GM21723 (cell line): Measurements from ENCODE around the gene NBAS.
"Not testable (repeated sequence)": the region's sequence is repeated elsewhere in the genome, so short reads cannot be mapped to it uniquely, and the experiment has no call there.

Experiments used
- ATAC-seq: cut with Tn5 transposase; IDR thresholded peaks from one replicate; pipeline ENCODE4 v1.9.1; 2021; ENCODE audit warnings: mild to moderate bottlenecking, moderate library complexity; ENCODE audit not compliant: unreplicated experiment

The NBAS gene

DNA sequence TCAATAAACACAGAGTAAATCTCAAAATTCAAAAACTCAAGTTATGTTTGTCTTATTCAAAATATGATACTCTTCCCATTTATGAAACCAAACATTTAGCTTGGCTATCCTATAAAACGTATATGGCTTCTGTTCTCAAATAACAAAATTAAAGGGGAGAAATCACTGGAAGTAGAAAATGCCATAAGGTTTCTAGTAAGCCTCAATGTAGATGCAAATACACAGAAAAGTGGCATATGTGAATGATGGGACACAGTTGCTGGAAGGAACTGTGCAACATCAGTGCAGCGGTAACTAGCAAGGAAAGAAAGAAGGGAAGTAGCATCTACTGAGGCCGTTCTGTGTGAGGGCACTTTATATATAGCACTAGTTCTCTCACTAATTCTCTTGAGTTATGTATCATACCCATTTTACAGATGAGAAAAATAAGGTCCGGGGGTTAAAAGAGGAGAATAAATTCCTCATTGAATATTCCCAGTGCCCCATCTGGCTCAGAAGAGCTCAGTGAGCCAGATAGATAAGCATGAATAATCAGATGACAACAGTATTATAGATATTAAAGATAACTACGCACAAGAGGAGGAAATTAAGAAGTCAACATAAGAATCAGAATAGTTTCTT, 27.2 kb downstream of the NBAS start:
- no peak for ATAC-seq

DNA sequence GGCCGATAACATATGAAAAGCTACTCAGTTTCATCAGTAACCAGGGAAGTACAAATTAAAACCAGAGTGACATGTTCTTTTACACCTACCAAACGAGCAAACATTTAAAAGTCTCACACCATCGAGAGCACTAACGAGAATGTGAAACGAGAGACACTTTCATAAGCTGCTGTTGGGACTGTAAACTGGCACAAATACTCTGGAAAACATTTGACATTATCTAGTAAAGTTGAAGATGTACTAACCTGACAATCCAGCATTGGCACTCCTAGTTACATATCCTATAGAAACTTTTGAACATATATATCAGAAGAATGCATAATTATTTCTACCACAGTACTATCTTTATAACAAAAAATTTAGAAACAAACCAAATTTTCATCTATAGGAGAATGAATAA, 28.1 kb downstream of the NBAS start:
- no peak for ATAC-seq

DNA sequence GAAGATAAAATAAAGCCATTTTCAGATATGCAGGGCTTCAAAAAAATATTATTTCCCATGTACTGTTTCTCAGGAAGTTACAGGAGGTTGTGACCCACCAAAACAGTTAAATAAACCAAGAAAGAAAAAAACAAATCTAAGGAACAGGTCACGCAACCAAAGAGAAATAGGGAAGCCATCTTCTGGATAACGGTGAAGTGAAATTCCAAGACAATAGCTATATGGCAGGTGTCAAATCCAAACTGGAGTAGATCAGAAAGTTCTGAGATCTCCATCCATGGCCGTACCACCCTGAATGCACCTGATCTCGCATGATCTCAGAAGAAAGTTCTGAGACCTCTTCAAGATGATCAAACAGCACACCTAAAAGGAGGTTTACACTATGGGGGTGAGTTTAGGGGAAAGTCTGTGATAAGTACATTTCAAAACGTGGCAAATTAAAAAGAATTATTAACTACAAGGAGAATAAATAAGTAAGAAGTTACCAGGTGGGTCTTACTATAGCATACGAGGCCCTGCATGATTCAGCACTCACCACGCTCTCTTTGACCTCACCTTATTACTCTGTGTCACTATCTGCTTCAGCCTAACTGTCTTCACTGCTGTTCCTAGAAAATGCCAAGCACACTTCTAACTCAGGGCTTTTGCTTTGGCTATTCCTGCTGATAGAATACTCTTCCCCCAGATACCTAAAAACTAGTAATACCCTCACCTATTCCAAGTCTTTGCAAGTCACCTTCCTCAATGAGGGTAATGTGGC, 29.9 kb downstream of the NBAS start:
- ATAC-seq: no peak

DNA sequence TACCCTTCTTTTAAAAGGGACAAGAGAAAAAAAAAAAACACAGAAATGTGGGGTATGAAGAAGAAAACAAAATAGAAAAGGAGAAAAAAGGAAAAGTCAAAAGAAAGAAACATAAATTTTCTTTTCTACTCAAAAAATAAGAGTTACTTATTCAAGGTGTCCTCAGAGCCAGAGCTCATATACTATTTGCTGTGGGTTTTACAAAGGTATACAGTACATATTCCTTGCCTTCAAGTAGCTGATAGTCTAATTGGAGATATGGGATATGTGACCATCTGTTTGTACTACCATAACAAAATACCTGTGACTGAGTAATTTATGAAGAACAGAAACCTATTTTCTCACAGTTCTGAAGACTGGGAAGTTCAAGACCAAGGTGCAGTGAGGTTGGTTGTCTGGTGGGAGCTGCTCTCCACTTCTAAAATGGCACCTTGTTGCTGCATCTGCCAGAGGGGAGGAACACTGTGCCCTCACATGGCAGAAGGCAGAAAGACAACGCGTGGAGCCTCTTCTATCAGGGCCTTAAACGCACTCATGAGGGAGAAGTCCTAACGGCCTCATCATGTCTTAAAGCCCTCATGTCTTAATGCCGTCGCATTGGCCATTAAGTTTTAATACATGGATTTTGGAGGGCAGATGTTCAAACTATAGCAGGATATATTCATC, 33.9 kb downstream of the NBAS start:
- ATAC-seq: no peak

DNA sequence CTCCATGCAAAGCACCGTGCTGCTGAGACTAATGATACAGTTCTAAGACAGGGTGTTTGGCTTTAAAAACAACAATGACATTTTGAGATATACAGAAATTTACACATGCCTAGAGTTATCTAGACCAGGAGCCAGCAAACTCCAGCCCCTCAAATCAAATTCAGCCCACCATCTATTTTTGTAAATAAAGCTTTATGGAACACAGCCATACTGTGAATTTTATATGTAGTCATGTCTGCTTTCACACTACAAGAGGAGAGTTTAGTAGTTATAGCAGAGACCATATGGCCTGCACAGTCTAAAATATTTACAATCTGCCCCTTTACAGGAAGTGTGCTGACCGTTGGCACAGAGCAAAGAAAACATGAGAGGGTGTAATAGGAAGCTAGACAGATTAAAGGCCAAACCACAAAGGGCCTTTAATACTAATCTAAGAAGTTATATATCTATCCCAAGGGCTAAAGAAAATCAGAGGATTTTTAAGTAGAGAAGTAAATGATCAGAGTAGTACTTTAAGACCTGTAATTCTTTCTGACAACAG, 39.4 kb downstream of the NBAS start:
- no peak for ATAC-seq

DNA sequence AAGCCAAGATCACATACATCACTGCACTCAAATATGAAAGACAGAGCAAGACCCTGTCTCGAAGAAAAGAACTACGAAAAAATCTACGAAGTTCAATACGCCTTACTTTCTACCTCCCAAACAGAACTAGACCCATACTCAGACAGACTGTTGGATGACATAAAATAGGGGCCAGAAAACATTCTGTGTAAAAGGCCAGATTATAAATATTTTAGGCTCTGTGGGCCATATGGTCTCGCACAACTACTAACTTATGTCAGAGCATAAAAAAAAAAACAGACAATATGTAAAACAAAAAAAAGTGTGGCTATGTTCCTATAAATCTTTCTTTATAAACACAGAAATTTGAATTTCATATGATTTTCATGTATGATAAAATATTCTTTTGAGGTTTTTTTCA, 40.8 kb downstream of the NBAS start:
- ATAC-seq: no peak

DNA sequence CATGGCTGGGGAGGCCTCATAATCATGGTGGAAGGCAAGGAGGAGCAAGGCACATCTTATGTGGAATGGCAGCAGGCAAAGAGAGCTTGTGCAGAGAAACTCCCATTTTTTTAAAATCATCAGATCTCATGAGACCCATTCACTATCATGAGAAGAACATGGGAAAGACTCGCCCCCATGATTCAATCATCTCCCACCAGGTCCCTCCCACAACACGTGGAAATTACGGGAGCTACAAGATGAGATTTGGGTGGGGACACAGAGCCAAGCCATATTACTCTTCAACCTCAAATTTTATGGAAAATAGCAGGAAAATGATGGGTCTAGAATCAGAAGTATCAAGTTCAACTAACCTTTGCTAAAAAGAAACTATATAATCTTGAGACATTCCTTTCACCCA, 42.4 kb downstream of the NBAS start:
- ATAC-seq: not testable (repeated sequence)

DNA sequence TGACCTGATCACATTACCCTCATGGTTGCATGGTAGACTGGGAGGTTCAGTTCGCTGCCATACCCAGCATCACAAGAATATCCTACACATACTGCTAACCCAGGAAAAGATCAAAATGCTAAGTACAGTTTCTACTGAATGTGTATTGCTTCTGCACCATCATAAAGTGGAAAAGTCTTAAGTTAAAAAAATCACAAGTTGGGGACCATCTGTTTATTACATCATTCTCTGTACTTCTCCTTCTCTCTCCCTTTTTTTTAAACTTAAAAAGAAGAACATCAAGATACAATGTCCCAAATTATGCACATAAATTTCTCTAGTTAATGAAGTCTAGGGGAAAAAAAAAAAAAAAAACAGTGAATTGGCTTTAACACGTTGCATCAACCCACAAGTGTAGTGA, 43.3 kb downstream of the NBAS start:
- ATAC-seq: no peak

DNA sequence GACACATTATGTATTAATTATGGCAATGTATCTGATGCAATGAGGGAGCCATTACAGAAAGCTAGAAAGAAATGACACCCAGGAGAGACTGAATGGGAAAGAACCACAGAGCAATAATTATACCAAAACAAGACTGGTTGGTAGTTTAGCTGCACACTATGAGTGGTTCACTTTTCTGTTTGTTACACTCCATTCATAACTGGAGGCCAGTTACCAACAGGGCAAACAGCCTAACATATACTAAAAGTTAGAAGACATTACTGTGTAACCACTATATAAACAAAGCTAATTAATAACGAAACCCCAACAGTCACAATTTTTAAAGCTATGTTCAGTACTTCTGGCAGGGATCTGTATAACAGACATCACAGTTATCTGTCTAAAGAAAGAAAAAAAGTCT, 49.4 kb downstream of the NBAS start:
- ATAC-seq: no peak

DNA sequence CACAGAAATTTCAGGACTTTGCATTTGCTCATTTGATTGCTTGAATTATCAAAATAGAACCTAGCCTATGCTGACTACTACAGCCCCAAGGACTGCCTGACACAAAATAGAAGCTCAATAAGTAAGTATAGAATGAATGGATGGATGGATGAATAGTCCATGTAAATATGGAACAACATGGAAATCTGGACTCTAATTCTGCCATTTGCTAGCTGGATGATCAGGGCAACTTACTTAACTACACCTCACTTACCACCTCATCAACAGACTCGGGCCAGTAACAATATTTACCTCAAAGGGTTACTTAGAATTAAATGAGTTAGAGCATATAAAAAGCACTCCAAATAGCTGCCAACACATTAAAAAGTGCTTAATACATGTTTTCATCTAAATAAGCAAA, 50.6 kb downstream of the NBAS start:
- no peak for ATAC-seq

DNA sequence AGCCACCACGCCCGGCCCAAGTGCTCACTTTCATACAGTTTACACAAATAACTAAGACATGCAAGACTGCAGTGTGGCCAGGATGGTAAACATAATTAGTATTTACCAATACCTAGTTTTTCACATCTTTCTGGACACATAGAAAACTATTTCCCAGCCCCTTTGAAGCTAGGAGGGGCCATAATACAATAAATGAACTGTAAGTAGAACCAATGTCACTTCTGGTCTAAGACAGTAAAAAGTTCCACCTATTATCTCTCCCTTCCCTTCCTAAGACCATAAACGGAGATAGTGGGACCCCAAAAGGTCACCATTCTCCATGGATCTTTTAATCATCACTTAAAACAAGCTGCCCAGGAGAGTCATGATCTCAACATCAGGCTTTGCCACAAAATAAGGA, 51.0 kb downstream of the NBAS start:
- no peak for ATAC-seq

DNA sequence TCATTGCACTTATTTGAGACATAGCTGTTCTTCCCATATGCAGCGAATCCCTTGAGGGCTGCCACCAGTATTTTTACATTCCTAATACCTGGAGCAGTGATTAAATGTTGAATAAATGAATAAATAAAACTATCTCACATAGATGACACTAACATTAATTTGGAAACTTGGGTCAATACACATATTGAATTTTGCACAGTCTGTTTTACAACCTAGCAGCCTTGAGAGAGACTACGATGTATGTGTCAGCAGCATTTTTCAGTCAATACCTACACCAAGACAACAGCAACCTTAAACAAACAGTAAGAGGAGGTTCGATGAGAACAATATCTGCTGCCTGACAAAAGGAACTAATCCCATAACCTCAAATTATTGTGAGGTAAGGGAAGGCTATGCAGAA, 53.4 kb downstream of the NBAS start:
- no peak for ATAC-seq

DNA sequence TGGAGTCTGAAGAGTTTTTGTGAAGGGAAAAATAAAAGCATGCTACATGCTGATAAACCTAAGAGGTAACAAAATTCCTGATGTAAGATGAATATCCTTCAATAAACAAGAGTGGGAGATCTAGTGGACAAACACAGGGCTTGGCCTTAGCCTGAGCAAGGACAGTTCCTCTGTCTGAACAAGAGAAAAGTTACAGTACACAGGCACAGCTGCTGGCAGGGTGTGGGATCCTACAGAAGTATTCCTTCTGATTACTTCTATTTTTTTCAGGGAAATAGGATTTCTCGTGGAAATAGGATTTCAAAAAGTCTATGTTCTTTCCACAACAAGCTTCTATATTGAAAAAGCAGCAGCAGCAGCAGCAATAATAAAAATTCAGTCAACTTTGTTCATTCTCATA, 54.1 kb downstream of the NBAS start:
- no peak for ATAC-seq

DNA sequence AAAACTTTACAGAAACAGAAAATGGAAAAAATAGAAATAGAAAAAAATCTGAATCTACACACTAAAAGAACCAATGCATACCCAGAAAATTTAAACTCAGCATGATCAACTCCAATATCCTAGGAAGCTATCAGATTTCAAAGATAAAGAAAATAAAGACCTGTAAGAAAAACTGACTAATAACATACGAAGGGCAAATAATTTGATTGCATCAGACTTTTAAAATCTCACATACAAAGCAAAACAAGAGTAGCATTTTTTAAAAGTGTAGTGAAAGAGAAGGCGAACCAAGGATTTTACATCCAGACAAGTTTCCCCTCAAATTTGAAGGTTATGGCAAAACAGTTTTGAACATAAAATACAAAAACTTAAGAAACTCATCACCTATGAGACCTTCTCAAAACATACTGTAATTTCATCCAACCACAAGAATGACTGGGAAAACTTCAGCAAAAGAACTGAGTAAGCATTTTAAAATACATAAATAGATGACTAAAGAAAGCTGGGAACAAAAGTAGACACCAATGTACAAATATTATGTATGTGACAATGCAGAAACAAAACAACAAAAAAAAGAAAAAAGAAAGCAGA, 54.8 kb downstream of the NBAS start:
- ATAC-seq: no peak

DNA sequence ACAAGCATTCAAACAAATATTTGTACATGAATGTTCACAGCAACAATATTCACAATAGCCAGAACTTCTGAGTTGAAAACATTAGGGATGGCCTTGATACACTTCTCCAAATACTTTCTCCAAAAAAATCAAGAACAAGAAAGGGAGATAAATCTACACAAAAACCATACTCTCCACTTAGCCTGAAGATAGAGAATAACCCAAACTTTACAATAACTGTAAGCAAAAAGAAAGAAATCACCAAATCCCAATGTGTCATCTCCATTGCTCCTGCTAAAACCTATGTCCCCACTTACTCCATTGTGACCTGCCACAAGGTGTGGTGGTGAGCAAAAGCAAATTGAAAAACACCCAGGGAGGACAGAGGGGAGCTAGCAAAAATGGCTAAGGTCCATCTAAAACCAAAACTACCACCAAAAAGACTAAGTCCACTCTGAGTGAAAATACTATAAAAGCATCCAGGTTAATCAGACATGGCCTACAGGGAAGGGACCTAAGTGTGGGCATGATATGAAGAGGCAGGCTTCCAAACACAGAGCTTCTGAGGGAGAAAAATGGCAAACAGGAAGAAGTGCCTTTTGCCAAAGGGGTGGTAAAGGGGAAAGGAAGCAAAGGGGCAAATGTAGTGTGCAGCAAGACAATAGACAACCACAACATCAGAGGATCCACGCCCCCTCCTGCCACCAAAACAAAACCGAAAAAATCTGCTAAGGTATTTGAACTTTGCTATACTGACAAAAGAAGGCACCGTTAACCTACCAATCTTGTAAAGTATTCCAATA, 56.1 kb downstream of the NBAS start:
- ATAC-seq: no peak

DNA sequence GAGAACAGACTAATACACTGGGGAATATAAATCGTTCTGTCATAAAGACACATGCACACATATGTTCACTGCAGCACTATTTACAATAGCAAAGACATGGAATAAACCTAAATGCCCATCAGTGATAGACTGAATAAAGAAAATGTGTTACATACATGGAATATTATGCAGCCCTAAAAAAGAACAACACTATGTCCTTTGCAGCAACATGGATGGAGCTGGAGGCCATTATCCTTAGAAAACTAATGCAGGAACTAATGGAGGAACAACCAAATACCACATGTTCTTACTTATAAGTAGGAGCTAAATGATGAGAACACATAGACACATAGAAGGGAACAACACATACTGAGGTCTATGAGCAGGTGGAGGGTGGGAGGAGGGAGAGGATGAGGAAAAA, 61.9 kb downstream of the NBAS start:
- ATAC-seq: not testable (repeated sequence)

DNA sequence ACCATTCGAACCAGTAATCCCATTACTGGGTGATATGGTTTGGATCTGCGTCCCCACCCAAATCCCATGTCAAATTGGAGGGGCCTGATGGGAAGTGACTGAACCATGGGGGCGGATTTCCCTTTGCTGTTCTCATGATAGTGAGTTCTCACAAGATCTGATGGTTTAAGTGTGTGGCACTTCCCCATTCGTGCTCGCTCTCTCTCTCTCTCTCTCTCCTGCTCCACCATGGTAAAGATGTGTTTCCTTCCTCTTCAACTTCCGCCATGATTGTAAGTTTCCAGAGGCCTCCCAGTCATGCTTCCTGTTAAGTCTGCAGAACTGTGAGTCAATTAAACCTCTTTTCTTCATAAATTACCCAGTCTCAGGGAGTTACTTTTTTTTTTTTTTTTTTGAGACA, 62.6 kb downstream of the NBAS start:
- ATAC-seq: no peak

DNA sequence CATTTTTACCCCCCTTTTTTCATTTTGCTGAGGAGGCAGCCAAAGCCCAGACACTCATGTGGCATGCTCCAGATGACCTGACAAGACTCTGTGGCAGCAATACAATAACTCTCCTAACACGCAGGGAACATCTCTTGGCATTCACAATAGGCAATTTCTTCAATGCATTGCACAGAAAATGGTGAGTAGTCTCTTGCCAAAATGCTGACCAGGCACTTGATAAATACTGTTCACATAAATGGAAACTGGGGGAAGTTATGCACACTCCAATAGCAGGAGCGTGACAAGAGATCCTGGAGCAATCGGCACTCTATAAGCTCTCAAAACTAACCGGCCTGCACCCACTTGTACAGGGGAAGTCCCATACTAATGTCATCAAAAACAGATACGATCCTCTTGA, 66.3 kb downstream of the NBAS start:
- no peak for ATAC-seq

DNA sequence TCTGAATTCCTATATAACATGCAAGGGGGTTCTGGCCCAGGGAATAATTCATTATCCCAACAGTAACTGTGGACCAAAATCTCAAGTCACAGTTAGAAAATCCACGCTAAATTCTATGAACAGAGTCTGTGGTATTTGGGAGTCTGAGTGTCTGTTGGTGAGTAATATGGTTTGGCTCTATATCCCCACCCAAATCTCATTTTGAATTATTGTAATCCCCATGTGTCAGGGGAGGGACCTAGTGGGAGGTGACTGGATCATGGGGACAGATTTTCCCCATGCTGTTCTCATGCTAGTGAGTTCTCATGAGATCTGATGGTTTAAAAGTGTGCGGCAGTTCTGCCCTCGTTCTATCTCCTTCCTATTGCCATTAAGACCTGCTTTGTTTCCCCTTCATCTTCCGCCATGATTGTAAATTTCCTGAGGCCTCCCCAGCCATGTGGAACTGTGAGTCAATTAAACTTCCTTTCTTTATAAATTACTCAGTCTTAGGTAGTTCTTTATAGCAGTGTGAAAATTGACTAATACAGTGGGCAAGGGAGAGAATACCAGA, 68.3 kb downstream of the NBAS start:
- no peak for ATAC-seq

DNA sequence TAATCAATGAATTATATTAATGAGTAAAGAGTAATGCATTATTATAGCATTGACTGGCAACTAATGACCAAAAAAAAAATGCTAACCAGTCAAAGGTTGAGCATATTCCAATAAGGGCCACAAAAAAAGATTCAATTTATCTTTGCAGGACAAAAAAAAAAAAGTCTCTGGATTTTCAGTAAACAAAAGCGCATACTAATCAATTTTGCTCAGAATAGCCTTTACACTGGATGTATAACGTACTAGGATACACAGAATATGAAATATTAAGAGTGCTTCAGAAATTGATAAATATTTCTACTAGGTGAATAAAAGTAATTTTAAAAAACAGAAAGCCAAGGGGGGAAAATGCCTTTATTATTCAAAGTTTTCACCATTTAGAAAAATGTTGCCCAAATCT, 74.4 kb downstream of the NBAS start:
- ATAC-seq: no peak

DNA sequence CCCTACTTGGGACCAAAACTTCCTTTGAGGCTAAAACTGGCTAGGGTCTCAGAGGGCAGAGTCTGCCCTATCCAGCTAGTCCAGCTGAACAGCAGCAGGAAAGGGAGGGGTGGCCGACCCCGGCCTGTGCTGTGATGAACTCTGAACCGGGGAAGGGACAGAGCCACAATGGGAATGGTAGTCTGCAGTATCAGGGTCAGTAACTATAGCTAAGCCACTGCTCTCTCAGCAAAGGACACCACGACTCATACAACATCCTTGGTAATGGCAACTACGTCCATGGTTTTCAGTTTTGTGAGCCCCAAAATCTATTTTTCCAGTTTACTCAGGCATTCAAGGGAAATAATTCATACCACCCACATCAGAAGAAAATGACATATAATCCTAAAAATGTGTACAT, 75.2 kb downstream of the NBAS start:
- ATAC-seq: no peak
